T-helper 2 cell (primary cell): ENCODE data around the gene DAD1.

ENCODE experiments used
- DNase-seq, 5 experiments: peaks; one replicate each; pipeline versions ENCODE4 v3.0.0 to v3.0.0-alpha.2; 2012 to 2022

The DAD1 gene

GRCh38 chr14:22536853-22537338, 52.1 kb downstream of the DAD1 start:
- peak in 4 of 5 experiments; percentile 67 to 94 (median 73) for DNase-seq

- no peak for DNase-seq
Measured at GRCh38 chr14:22535916-22536315, 53.1 kb downstream of the DAD1 start.

- no peak for DNase-seq
Measured at GRCh38 chr14:22535126-22535525, 53.9 kb downstream of the DAD1 start.

GRCh38 chr14:22534547-22534946, 54.5 kb downstream of the DAD1 start:
- no peak for DNase-seq

- no peak for DNase-seq
Measured at GRCh38 chr14:22533739-22534359, 55.2 kb downstream of the DAD1 start.

- DNase-seq: no peak
Measured at GRCh38 chr14:22533057-22533704, 55.8 kb downstream of the DAD1 start.

- DNase-seq: no peak
Measured at GRCh38 chr14:22532345-22533056, 56.5 kb downstream of the DAD1 start.

- peak in 1 of 5 experiments; percentile 73 for DNase-seq
Measured at GRCh38 chr14:22531451-22532344, 57.3 kb downstream of the DAD1 start.

GRCh38 chr14:22530127-22530526, 58.9 kb downstream of the DAD1 start:
- DNase-seq: no peak

- DNase-seq: no peak
Measured at GRCh38 chr14:22526744-22527143, 62.3 kb downstream of the DAD1 start.

GRCh38 chr14:22526218-22526617, 62.8 kb downstream of the DAD1 start:
- DNase-seq: no peak

GRCh38 chr14:22524784-22525161, 64.3 kb downstream of the DAD1 start:
- DNase-seq: no peak

GRCh38 chr14:22524115-22524783, 64.8 kb downstream of the DAD1 start:
- DNase-seq: peak in 1 of 5 experiments; percentile 67

- no peak for DNase-seq
Measured at GRCh38 chr14:22523283-22523682, 65.7 kb downstream of the DAD1 start.

GRCh38 chr14:22522466-22522957, 66.5 kb downstream of the DAD1 start:
- no peak for DNase-seq

- no peak for DNase-seq
Measured at GRCh38 chr14:22521449-22522239, 67.4 kb downstream of the DAD1 start.

GRCh38 chr14:22520796-22521195, 68.2 kb downstream of the DAD1 start:
- no peak for DNase-seq

GRCh38 chr14:22519877-22520685, 68.9 kb downstream of the DAD1 start:
- DNase-seq: no peak

GRCh38 chr14:22518073-22518472, 71.0 kb downstream of the DAD1 start:
- no peak for DNase-seq

- no peak for DNase-seq
Measured at GRCh38 chr14:22517117-22517720, 71.8 kb downstream of the DAD1 start.
